Skeletal muscle satellite cell (primary cell): ENCODE results near the gene INPP5A.
"Not testable (repeated sequence)": the region's sequence is repeated elsewhere in the genome, so short reads cannot be mapped to it uniquely, and the experiment has no call there.

Experiments used
- H3K27me3 ChIP-seq: 2 replicates; pipeline ENCODE4 v1.7.0; 2013; ENCODE audit warnings: low read length; ENCODE audit not compliant: control insufficient read depth, insufficient read depth
- H3K36me3 ChIP-seq: 2 replicates; pipeline ENCODE4 v1.7.0; 2013; ENCODE audit warnings: mild to moderate bottlenecking, control low read depth, low read length; ENCODE audit not compliant: insufficient read depth
- H3K4me1 ChIP-seq: 2 replicates; pipeline ENCODE4 v1.7.0; 2013; ENCODE audit warnings: low read length; ENCODE audit not compliant: control insufficient read depth, insufficient read depth
- H3K4me2 ChIP-seq: 2 replicates; pipeline ENCODE4 v1.7.0; 2013; ENCODE audit warnings: mild to moderate bottlenecking, low read length
- H3K4me3 ChIP-seq: 2 replicates; pipeline ENCODE4 v1.7.0; 2013; ENCODE audit warnings: low read length
- H3K9ac ChIP-seq: 2 replicates; pipeline ENCODE4 v1.7.0; 2013; ENCODE audit warnings: mild to moderate bottlenecking, low read depth, low read length, moderate library complexity
- H3K9me3 ChIP-seq: replicated peaks from 2 replicates; pipeline ENCODE4 v1.7.0; 2013; ENCODE audit warnings: mild to moderate bottlenecking, control low read depth, low read length

The INPP5A gene

GRCh38 chr10:132698211-132698751, 160.7 kb downstream of the INPP5A start:
- Histone ChIP-seq H3K9ac (no peak overlapping the region), H3K9me3 (no peaks in the 10 kb centered on the region), H3K4me2 (no peak overlapping the region), H3K4me1 (no peaks in the 10 kb centered on the region), H3K27me3 (no peaks in the 10 kb centered on the region), H3K4me3 (no peak overlapping the region), H3K36me3 (peaks cover 3% of the 10 kb centered on the region)

DNA sequence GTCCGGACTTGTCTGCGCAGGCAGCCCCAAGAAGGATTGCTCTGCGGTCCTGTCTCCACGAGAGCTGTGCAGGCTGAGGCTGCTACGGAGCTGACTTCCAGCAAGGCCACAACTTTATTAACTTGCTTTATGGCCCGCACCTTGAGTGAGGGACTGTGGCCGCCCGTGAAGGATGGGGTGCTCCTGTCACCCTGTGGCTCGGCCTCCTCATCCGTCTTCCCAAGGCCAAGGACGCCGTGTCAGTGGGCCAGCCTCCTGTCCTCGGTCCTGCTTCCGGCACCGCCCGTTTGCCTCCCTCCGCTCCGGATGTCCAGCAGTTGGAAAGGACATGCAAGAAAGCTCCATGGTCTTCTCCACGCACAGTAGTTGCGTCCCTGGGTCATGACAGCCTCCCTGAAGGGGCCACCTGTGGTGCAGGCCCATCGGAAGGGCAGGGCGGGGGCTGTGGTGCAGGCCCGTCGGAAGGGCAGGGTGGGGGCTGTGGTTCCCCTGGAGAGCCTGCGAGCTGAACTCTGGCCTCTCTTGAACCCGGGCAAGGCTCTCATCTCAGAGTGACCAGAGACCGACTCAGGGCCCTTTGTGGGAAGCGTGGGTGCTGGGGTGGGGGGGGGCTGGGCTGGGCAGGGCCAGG, 161.3 kb downstream of the INPP5A start:
- no peaks in the 10 kb centered on the region for H3K27me3 ChIP-seq
- no peak overlapping the region for H3K9ac ChIP-seq
- no peak overlapping the region for H3K4me3 ChIP-seq
- no peaks in the 10 kb centered on the region for H3K4me1 ChIP-seq
- no peak overlapping the region for H3K4me2 ChIP-seq
- peaks cover 3% of the 10 kb centered on the region for H3K36me3 ChIP-seq
- H3K9me3 ChIP-seq = no peaks in the 10 kb centered on the region

- Histone ChIP-seq H3K4me3 (no peak overlapping the region), H3K9me3 (no peaks in the 10 kb centered on the region), H3K4me1 (no peaks in the 10 kb centered on the region), H3K9ac (no peak overlapping the region), H3K36me3 (peaks cover 3% of the 10 kb centered on the region), H3K4me2 (no peak overlapping the region), H3K27me3 (no peaks in the 10 kb centered on the region)
Measured at GRCh38 chr10:132699411-132700155, 162.0 kb downstream of the INPP5A start.

DNA sequence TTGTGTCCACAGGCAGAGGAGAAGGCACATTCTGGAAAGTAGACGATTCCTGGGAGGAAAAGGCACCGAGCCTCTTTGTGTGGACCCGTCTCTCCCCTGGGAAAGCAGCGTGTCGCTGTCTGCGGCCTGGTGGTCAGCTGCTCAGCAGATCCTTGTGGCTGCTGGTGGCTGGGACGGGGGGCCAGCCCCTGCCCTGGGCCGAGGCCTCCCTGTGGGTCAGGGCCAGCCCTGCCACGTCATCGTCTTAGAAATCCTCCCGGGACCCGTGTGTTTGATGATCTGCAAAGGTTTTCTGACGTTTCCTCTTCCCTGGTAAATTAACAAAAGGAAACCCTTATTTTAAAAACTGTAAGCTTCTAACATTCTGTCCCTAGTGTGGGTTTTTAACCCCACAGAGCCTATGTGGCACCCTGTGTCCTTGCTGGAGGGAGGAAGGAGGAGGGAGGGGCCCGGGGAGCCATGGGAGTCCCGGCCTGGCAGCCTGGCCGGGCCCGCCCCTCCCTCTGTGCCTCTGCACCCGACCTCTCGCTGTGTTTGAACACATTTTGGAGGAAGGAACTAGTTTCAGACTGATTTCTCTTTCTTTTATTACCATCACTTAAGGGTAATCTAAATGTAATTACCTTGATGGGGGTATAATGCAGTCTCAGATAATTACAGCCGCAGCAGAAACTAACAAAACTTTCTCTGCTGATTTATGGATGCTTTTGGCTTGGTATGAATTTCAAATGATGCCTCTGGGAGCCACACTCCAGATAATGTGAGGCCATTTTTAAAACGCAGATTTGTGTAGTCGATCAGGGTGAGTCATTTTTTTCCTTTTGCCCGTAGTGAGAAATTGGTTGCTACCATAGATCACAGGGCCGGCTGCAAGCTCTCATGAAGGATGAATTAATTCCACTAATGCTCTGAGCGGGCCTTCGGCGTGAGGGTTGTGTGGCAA, 162.8 kb downstream of the INPP5A start:
- H3K4me2 ChIP-seq = no peak overlapping the region
- H3K36me3 ChIP-seq = peaks cover 3% of the 10 kb centered on the region
- no peak overlapping the region for H3K4me3 ChIP-seq
- H3K27me3 ChIP-seq = no peaks in the 10 kb centered on the region
- H3K4me1 ChIP-seq = no peaks in the 10 kb centered on the region
- no peaks in the 10 kb centered on the region for H3K9me3 ChIP-seq
- no peak overlapping the region for H3K9ac ChIP-seq

DNA sequence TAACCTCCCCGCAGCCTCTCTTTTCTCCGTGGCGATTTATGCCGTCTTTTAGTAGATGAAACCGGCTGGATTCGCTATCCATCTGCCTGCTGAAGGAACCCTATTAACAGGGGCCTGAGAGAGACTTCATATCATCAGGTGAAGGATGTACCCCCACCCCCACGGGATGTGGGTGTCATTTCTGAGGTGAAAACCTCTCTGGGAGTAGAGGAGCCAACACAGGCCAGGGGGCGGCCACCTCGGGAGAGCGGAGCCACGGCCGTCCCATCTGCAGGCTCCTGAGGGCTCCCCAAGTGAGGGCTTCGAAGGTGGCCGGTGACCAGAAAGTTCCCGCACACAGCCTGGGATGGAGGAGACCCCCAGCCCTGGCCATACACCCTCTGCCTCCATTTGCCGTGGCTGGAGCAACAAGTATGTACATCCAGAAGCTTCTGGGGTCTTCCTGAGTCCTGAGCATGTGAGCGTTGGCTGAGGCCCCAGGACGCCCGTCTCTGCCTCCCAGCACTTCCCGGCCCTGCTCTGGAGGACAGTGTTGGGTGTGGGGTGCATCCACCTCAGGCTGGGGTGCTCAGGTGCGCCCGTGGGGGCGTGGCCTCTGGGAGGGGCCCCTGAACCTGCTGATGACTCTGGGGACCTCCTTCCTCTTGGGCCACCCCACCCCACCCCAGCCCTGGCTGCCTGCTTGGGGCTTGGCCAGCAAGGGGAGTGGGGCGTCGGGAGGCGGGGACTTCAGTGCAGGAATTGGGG, 163.7 kb downstream of the INPP5A start:
- Histone ChIP-seq H3K4me1 (no peaks in the 10 kb centered on the region), H3K4me2 (no peak overlapping the region), H3K9me3 (peaks cover 3% of the 10 kb centered on the region), H3K9ac (no peak overlapping the region), H3K27me3 (no peaks in the 10 kb centered on the region), H3K4me3 (no peak overlapping the region), H3K36me3 (peaks cover 3% of the 10 kb centered on the region)

GRCh38 chr10:132701846-132702190, 164.2 kb downstream of the INPP5A start:
- Histone ChIP-seq H3K36me3 (peaks cover 3% of the 10 kb centered on the region), H3K27me3 (no peaks in the 10 kb centered on the region), H3K4me3 (no peak overlapping the region), H3K4me1 (no peaks in the 10 kb centered on the region), H3K4me2 (no peak overlapping the region), H3K9ac (no peak overlapping the region), H3K9me3 (peaks cover 4% of the 10 kb centered on the region)

- Histone ChIP-seq H3K27me3 (no peaks in the 10 kb centered on the region), H3K36me3 (peaks cover 3% of the 10 kb centered on the region), H3K9me3 (peaks cover 4% of the 10 kb centered on the region), H3K4me1 (no peaks in the 10 kb centered on the region), H3K9ac (no peak overlapping the region), H3K4me3 (no peak overlapping the region), H3K4me2 (no peak overlapping the region)
Measured at GRCh38 chr10:132702601-132703418, 165.2 kb downstream of the INPP5A start.

- no peaks in the 10 kb centered on the region for H3K36me3 ChIP-seq
- H3K4me1 ChIP-seq = no peaks in the 10 kb centered on the region
- no peak overlapping the region for H3K4me2 ChIP-seq
- H3K9me3 ChIP-seq = peaks cover 4% of the 10 kb centered on the region
- no peak overlapping the region for H3K9ac ChIP-seq
- no peaks in the 10 kb centered on the region for H3K27me3 ChIP-seq
- H3K4me3 ChIP-seq = no peak overlapping the region
Measured at GRCh38 chr10:132703419-132704007, 165.9 kb downstream of the INPP5A start.

- H3K36me3 ChIP-seq = no peaks in the 10 kb centered on the region
- H3K4me2 ChIP-seq = no peak overlapping the region
- H3K9ac ChIP-seq = no peak overlapping the region
- no peak overlapping the region for H3K4me3 ChIP-seq
- no peaks in the 10 kb centered on the region for H3K4me1 ChIP-seq
- H3K9me3 ChIP-seq = peaks cover 4% of the 10 kb centered on the region
- no peaks in the 10 kb centered on the region for H3K27me3 ChIP-seq
Measured at GRCh38 chr10:132704008-132704814, 166.6 kb downstream of the INPP5A start.

DNA sequence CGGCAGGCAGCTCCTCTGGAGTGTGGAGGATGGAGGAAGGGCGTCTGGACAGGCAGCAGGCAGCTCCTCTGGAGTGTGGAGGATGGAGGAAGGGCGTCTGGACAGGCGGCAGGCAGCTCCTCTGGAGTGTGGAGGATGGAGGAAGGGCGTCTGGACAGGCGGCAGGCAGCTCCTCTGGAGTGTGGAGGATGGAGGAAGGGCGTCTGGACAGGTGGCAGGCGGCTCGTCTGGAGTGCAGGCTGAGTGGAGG, 167.2 kb downstream of the INPP5A start:
- not testable (repeated sequence) for H3K4me3 ChIP-seq, H3K27me3 ChIP-seq, H3K4me2 ChIP-seq, H3K9ac ChIP-seq, H3K36me3 ChIP-seq, H3K4me1 ChIP-seq, H3K9me3 ChIP-seq
